ENCODE results near the gene PLTP. TPM values are rescaled to one million over a fixed set of nuclear protein-coding genes. Genes with fewer than 3 reads are reported as not detected.
A peak's percentile ranks its signal among the peaks of the same experiment; 100 is the strongest.

The PLTP gene
- total and polyA plus RNA-seq, 2 of the 13 experiments (the other 11 are each of a cell fraction or from before 2014, with no cell fraction given), result 16.9 to 28.6 TPM

DNA sequence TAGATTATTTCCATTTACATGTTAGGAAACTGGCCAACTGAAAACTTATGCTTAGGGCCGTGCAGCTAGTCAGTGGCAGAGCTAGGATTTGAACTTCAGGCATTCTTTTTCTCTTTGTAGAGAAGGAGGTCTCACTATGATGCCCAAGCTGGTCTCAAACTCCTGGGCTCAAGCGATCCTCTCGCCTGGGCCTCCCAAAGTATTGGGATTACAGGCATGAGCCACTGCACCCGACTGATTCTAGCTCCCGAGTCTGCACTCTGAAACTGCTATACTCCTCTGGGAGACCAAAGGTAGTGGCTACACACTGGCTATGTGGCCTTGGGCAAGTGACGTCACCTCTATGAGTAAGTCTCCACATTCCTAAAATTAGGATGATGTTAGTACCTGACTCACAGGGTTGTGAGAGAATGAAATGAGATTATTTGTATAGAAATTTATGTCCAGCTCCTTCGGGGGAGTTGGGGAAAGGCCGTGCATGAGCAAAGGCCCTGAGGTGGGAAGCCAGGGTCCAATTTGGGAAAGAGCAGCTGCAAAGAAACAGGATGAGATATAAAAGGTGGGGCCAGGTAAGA is 6.4 kb downstream of the PLTP start (continued):
- TF ChIP-seq, protein P1, sequence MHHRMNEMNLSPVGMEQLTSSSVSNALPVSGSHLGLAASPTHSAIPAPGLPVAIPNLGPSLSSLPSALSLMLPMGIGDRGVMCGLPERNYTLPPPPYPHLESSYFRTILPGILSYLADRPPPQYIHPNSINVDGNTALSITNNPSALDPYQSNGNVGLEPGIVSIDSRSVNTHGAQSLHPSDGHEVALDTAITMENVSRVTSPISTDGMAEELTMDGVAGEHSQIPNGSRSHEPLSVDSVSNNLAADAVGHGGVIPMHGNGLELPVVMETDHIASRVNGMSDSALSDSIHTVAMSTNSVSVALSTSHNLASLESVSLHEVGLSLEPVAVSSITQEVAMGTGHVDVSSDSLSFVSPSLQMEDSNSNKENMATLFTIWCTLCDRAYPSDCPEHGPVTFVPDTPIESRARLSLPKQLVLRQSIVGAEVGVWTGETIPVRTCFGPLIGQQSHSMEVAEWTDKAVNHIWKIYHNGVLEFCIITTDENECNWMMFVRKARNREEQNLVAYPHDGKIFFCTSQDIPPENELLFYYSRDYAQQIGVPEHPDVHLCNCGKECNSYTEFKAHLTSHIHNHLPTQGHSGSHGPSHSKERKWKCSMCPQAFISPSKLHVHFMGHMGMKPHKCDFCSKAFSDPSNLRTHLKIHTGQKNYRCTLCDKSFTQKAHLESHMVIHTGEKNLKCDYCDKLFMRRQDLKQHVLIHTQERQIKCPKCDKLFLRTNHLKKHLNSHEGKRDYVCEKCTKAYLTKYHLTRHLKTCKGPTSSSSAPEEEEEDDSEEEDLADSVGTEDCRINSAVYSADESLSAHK (CRISPR knock-in tag; IDR thresholded peaks at IDR 0.05; ENCODE audit: borderline replicate concordance), result no peak
- TF ChIP-seq ZNF224 (CRISPR knock-in tag; IDR thresholded peaks at IDR 0.05) (0 out of 2 replicates have a peak, but pooled peaks have one; percentile 29), FOXO4 (CRISPR knock-in tag; conservative IDR thresholded peaks at IDR 0.05) (0 out of 2 replicates have a peak, but pooled peaks have one; percentile 61), ZHX1 (CRISPR knock-in tag; IDR thresholded peaks at IDR 0.05; ENCODE audit: low read depth) (no peak), POLR2A (IDR thresholded peaks at IDR 0.05; ENCODE audit: insufficient read depth in 1 of 2, low read depth in 2 of 2, low read length in 2 of 2) (peak in 1 of 2 experiments; percentile 59; a peak in 2 of 4 replicates), CREB1 (IDR thresholded peaks at IDR 0.05) (peak; percentile 99), CREB1 (CRISPR knock-in tag; IDR thresholded peaks at IDR 0.05) (peak; percentile 91), ZNF615 (CRISPR knock-in tag; IDR thresholded peaks at IDR 0.05; ENCODE audit: borderline replicate concordance) (0 out of 2 replicates have a peak, but pooled peaks have one; percentile 28), ZKSCAN1 (IDR thresholded peaks at IDR 0.05; ENCODE audit: low read length) (no peak), FOSL2 (CRISPR knock-in tag; IDR thresholded peaks at IDR 0.05) (peak; percentile 92), ZNF501 (CRISPR knock-in tag; IDR thresholded peaks at IDR 0.05) (peak; percentile 79; the same call in 1 of the 2 replicates), PHB2 (IDR thresholded peaks at IDR 0.05; ENCODE audit: partially characterized antibody) (no peak), CREM (IDR thresholded peaks at IDR 0.05) (peak; percentile 59), CREM (CRISPR knock-in tag; IDR thresholded peaks at IDR 0.05) (no peak), KLF9 (CRISPR knock-in tag; IDR thresholded peaks at IDR 0.05; ENCODE audit: low read depth) (no peak), MTERF4 (CRISPR knock-in tag; IDR thresholded peaks at IDR 0.05) (0 out of 2 replicates have a peak, but pooled peaks have one; percentile 34), ZNF101 (CRISPR knock-in tag; IDR thresholded peaks at IDR 0.05; ENCODE audit: borderline replicate concordance, low read depth) (no peak)
- TF ChIP-seq, protein P2, sequence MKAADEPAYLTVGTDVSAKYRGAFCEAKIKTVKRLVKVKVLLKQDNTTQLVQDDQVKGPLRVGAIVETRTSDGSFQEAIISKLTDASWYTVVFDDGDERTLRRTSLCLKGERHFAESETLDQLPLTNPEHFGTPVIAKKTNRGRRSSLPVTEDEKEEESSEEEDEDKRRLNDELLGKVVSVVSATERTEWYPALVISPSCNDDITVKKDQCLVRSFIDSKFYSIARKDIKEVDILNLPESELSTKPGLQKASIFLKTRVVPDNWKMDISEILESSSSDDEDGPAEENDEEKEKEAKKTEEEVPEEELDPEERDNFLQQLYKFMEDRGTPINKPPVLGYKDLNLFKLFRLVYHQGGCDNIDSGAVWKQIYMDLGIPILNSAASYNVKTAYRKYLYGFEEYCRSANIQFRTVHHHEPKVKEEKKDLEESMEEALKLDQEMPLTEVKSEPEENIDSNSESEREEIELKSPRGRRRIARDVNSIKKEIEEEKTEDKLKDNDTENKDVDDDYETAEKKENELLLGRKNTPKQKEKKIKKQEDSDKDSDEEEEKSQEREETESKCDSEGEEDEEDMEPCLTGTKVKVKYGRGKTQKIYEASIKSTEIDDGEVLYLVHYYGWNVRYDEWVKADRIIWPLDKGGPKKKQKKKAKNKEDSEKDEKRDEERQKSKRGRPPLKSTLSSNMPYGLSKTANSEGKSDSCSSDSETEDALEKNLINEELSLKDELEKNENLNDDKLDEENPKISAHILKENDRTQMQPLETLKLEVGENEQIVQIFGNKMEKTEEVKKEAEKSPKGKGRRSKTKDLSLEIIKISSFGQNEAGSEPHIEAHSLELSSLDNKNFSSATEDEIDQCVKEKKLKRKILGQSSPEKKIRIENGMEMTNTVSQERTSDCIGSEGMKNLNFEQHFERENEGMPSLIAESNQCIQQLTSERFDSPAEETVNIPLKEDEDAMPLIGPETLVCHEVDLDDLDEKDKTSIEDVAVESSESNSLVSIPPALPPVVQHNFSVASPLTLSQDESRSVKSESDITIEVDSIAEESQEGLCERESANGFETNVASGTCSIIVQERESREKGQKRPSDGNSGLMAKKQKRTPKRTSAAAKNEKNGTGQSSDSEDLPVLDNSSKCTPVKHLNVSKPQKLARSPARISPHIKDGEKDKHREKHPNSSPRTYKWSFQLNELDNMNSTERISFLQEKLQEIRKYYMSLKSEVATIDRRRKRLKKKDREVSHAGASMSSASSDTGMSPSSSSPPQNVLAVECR (CRISPR knock-in tag; IDR thresholded peaks at IDR 0.05; ENCODE audit: borderline replicate concordance), result 0 out of 2 replicates have a peak, but pooled peaks have one; percentile 53

Data from HepG2 (cell line).